Measurements from ENCODE around the gene TRMT112.

TRMT112 gene

DNA sequence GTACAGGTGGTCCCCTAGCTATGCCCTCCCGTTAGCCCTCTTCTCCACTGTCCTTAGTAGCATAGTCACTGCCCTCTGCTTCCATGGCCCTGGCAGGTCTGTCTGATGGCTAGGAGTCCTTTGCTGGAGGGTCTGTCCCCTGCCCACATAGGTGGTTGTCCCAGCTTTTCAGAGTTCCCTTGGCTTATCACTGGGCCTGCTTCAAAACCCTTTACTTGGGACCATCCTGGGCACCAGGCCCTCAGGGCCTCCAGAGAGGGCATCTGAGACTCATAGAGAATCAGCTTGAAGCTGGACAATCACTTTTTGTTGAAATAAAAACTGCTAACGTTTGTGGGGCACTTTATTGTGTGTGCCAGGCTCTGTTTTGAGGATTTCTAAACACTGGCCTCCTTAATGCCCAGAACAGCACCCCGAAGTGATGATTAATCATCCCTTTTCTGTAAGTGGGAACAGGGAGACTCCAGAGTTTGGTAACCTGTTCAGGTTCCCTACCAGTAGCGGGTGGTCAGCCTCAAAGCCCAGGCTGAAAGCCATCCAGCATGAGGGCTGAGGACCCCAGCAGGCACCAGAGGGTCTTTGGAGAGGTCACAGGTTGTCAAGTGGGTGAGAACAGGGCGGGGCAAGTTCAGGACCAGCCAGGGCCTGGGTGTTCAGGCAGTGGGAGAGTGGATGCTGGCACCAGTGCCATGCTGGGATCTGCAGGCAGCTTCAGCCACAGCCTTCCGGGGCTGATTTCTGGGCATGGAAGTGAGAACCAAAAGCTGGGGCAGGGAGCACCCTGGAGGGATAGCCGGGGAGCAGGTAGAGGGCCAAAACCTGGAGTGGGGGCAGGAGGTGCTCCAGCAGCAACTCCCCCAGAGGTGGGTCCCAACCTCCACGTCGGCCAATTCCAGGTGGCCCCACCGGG, 26.8 kb downstream of the TRMT112 start:
- DNase-seq, result no peak

- DNase-seq, result no peak
Measured at GRCh38 chr11:64289002-64289564, 28.3 kb downstream of the TRMT112 start.

DNA sequence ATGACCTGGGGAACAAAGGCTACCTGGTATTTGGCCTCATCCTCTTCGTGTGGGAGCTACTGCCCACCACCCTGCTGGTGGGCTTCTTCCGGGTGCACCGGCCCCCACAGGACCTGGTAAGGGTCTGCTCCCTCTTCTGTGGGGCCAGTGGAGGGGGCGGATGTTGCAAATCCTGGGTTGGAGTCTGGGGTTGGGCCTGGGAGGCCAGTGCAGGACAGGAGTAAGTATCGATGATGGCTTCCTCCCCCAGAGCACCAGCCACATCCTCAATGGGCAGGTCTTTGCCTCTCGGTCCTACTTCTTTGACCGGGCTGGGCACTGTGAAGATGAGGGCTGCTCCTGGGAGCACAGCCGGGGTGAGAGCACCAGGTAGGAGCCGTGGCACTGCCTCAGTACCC, 29.0 kb downstream of the TRMT112 start:
- no peak for DNase-seq

- no peak for DNase-seq
Measured at GRCh38 chr11:64287676-64288352, 29.5 kb downstream of the TRMT112 start.

DNA sequence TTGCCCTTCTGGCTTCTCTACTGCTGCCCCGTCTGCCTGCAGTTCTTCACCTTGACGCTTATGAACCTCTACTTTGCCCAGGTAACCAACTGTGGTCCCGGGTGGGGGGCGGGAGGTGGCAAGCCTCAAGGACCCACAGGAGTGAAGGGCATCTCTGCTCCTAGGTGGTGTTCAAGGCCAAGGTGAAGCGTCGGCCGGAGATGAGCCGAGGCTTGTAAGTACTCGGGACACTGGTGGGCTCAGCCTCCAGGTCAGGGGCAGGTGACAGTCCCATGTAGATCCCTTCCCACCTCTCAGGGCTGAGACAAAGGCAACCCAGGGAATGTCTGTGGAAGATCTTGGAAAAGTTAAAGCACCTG, 30.6 kb downstream of the TRMT112 start:
- DNase-seq, result no peak

- DNase-seq, result no peak
Measured at GRCh38 chr11:64285885-64286800, 31.2 kb downstream of the TRMT112 start.

- DNase-seq, result peak; percentile 87
Measured at GRCh38 chr11:64284962-64285884, 32.1 kb downstream of the TRMT112 start, which contains the start of gene GPR137. GPR137 (plus strand) TSS chr11:64285848; CDS start chr11:64286525, 677 bp downstream.

DNA sequence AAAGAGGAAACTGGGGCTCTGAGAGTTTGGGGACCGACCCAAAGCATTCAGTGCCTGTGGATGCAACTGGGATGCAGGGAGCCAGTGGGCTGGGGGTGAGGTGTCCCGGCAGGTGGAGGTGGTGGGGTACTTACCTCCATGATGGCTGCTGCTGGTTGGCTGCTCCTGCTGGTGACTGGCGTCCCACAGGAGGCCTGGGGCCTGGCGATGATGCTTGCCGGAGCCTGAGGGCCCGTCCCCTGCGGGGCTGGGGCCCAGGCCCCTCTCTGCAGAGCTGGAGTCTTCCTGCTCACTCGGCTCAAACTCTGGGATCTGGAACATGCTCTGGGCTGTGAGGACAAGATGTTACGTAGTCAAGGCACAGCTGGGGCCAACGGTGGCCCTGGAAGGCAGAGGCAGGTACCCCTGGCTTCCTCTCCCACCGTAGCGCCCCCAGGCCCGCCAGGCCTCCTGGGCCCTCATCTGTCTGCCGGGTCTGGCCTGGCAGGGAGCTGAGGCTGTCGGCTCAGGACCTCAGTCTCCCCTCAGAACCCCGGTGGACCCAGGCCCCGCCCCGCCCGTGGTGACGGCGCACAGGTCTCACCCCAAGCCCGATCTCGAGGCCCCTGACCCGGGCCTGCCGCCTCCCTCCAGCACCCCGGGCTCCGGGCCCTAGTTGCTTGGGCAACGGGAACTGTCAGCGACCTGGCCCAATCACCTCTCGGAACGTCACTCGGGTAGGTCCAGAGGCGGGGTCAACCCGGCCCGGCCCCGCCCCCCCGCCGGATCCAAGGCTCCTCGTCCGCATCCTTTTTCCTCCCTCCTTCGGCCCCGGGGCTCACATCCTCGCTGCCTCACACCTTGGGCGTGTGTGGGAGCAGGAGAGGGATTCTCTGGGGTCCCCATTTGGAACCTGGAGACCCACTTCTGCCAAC, 33.1 kb downstream of the TRMT112 start, which contains the start of gene BAD:
TSS of gene BAD (minus strand) at position 618 of the 914 bp plus-strand sequence. CDS start at position 321, 297 bp downstream.
- DNase-seq, result peak; percentile 96

DNA sequence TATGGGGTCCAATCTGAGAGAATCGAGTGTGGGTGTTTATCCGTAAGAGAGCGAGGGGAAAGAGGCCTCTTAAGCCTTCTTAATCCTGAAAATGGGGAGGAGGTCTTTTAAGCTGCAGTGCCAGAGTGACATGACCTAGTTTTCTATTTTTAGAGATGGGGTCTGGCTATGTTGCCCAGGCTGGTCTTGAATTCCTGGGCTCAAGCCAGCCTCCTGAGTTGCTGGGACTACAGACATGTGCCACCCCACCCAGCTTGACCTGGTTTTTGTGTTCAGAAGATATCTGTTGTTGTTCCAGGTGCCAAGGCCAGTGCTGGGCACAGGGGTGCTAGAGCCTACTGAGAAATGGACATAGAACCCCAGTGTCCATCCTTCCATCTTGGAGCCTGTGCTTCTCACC, 34.3 kb downstream of the TRMT112 start:
- DNase-seq, result no peak

DNA sequence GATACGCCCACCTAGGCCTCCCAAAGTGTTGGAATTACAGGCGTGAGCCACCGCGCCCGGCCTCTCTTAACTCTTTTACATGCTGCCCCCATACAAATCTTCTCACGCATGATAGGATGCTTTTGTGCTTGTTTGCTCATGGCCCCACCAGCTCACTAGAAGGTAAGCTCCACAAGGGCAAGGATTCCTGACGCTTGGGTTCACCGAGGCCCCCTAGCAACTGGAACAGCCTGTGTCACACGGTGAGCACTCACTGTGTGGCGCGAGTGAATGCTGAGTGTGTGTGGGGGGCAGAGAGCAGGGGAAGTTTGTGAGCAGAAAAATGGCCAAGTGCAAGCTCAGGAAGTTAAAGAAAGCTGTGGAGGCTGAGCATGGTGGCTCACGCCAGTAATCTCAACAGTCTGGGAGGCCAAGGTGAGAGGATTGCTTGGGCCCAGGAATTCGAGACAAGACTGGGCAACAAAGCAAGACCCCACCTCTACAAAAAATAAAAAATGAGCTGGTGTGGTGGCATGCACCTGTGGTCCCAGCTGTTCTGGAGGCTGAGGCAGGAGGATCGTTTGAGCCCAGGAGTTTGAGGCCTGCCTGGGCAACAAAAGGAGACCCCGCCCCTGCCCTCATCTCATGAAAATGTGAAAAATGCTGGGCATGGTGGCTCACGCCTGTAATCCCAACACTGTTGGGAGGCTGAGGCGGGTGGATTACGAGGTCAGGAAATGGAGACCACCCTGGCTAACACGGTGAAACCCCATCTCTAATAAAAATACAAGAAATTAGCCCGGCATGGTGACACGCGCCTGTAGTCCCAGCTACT, 35.2 kb downstream of the TRMT112 start:
- DNase-seq, result no peak

- DNase-seq, result no peak
Measured at GRCh38 chr11:64278576-64279190, 38.7 kb downstream of the TRMT112 start.

DNA sequence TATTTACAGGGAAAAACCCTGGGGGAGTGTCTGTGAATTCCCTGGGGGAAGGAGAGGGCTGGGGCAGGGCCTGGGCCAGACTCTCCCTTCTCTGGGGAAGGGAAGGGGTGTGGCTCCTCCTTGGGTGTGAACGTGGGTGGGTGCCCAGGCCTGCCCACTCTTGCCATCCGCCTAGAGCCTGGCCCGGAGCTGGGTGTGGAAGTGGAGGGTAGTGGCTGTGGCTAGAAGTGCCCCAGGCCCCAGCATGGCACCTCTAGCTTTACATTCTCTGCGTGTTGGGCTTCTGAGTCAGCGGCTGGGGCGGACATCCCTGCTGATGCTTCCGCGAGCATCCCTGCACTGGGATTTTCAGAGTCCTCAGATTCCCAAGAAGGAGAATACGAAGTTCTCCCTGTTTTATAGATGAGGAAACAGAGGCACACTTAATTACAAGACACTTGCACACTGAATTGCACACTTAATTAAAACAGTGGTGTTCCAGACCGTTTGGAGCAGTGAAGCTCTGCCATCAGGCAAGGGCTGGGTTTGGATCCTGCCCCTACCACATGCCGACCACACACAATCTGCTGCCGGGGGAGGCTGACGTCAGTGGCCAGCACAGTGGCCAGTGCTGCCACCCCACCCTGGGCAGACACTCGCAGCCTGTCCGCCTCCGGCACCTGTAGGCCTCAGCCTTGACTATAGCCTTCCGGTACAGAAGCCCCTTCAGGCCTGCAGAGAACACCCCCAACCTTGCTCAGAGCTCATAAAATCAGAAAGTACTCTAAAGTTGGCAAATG, 40.5 kb downstream of the TRMT112 start:
- DNase-seq, result no peak

DNA sequence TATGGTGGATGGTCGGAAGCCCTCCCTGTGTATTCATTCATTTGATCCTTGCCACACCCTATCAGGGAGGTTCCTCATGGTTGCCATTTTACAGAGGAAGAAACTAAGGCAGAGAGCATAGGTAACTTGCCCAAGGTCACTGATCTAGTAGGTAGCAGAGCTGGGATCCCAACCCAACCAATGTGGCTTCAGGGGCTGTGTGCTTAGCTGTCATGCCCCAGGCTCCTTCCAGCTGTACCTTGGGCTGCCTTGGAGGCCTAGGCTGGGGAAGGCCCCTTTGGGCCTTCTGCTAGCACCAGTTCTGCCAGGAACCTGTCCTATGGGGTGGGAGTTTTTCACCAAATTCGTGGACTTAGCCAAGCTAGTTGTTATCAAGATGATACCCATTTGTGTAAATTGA, 41.5 kb downstream of the TRMT112 start:
- no peak for DNase-seq

GRCh38 chr11:64275031-64275800, 42.1 kb downstream of the TRMT112 start:
- DNase-seq, result no peak

DNA sequence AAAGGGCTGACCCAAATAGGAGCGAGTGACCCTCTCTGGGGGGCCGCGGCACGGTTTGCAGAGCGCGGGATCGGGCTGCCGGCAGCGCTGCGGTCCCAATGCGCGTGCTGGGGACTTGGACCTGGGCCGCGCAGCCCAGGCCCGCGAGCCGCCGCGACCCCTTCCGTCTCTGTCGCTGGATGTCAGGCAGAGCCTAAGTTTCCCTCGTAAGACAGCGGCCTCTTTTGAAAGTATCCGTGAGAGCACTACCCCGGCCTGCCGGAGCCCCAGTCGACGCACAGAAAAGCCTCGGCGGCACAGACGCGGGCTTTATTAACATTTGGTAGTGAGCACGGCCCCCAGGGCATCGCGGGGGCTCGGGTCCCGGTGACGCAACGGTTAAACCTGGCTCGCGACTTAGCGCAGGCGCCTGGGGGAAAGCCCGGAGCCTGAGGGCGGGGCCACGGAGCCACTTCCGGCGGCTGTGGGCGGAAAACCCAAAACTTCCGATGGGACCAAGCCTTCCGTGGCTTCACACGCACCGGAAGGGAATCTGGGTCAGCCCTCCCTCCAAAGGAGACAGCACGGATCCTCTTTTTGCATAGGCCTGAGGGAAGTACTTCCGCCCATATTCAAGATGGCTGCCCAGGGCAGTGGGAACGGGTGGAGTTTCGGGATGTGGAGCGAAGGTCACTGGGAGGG, 47.7 kb downstream of the TRMT112 start:
- peak; percentile 99 for DNase-seq

- no peak for DNase-seq
Measured at GRCh38 chr11:64268893-64269539, 48.3 kb downstream of the TRMT112 start.

Data from suppressor macrophage treated with lipopolysaccharide for 4 hours (primary cell).